ENCODE data around the gene PDLIM1. TPM values are rescaled to one million over a fixed set of nuclear protein-coding genes. Genes with fewer than 3 reads are reported as not detected.

The PDLIM1 gene
- total and polyA plus RNA-seq, 11 donors = 225 to 434 (median 330) TPM

- Histone ChIP-seq H3K4me3 (peak overlapping the region in 11 of 12 donors; percentile 2 to 100 (median 87)), H3K27ac (peak overlapping the region; percentile 83 to 99 (median 94)), H3K36me3 (peaks cover 0 to 3% (median 0%) of the 10 kb centered on the region in 9 donors), H3K9me3 (no peaks in the 10 kb centered on the region), H3K4me1 (peaks cover 6 to 64% (median 45%) of the 10 kb centered on the region in 12 donors), H3K27me3 (no peaks in the 10 kb centered on the region)
- ATAC-seq (peak in 2 of 4 donors; percentile 19 to 20), DNase-seq (no peak)
- intact Hi-C loops (cut with DNase I) = loop anchor here in 6 of 10 donors (2.0 to 5.0 kb wide), 4 partner anchors 40 to 49 kb away; no protein-coding TSS in a partner anchor
- 39 to 50% (median 39%) methylated on average over 1 of the region's 1 CpG for WGBS, 4 donors
- TF ChIP-seq POLR2A (IDR thresholded peaks at IDR 0.05) (no peak), CTCF (IDR thresholded peaks at IDR 0.05) (no peak)
These were observed 2.5 kb downstream of the PDLIM1 start for GRCh38 chr10:95288303-95288702.

DNA sequence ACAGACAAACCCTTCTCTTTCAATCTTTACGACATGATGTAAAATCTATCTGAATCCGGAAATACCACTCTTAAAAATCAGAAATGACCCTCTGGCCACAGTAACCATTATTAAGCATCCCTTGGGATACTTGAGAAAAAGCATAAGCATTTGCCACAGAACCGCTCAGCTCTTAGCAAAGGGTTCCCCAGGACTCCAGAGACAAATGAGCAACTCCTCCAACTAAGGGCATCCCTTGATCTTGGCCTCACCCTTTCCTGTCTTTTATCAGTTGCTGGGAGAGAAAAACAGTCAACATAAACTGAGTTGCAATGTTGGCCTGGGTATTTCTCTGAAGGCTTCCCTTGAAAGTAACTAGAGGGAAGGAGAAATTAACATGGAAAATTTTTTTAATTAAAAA lies 3.5 kb downstream of the PDLIM1 start:
- peak overlapping the region in 10 of 12 donors; percentile 1 to 98 (median 86) for H3K4me3 ChIP-seq
- ATAC-seq (peak in 3 of 4 donors; percentile 17 to 43 (median 35)), DNase-seq (no peak)
- peaks cover 0 to 8% (median 0%) of the 10 kb centered on the region in 9 donors for H3K36me3 ChIP-seq
- intact Hi-C loops (cut with DNase I) = loop anchor here in 4 of 10 donors (5.0 kb wide), 2 partner anchors 40 to 50 kb away; no protein-coding TSS in a partner anchor
- H3K4me1 ChIP-seq = peaks cover 6 to 68% (median 45%) of the 10 kb centered on the region in 12 donors
- 16 to 38% (median 21%) methylated on average over 3 of the region's 3 CpGs for WGBS, 4 donors
- H3K27ac ChIP-seq = peak overlapping the region; percentile 24 to 99 (median 94)
- H3K9me3 ChIP-seq = no peaks in the 10 kb centered on the region
- TF ChIP-seq CTCF (IDR thresholded peaks at IDR 0.05) (no peak), POLR2A (IDR thresholded peaks at IDR 0.05) (no peak)
- no peaks in the 10 kb centered on the region for H3K27me3 ChIP-seq

GRCh38 chr10:95286707-95287106 lies 4.1 kb downstream of the PDLIM1 start:
- peaks cover 6 to 74% (median 48%) of the 10 kb centered on the region in 12 donors for H3K4me1 ChIP-seq
- peak overlapping the region; percentile 24 to 99 (median 93) for H3K27ac ChIP-seq
- 0 to 53% (median 31%) methylated on average over 1 of the region's 1 CpG for WGBS, 4 donors
- peak overlapping the region in 7 of 12 donors; percentile 23 to 98 (median 86) for H3K4me3 ChIP-seq
- ATAC-seq = peak in 1 of 4 donors; percentile 29
- intact Hi-C loops (cut with DNase I) = loop anchor here in 4 of 10 donors (5.0 kb wide), 2 partner anchors 39 to 51 kb away; no protein-coding TSS in a partner anchor
- no peak for DNase-seq
- H3K9me3 ChIP-seq = no peaks in the 10 kb centered on the region
- H3K27me3 ChIP-seq = no peaks in the 10 kb centered on the region
- TF ChIP-seq POLR2A (IDR thresholded peaks at IDR 0.05) = no peak
- TF ChIP-seq CTCF (IDR thresholded peaks at IDR 0.05) = no peak
- peaks cover 0 to 10% (median 0%) of the 10 kb centered on the region in 9 donors for H3K36me3 ChIP-seq

DNA sequence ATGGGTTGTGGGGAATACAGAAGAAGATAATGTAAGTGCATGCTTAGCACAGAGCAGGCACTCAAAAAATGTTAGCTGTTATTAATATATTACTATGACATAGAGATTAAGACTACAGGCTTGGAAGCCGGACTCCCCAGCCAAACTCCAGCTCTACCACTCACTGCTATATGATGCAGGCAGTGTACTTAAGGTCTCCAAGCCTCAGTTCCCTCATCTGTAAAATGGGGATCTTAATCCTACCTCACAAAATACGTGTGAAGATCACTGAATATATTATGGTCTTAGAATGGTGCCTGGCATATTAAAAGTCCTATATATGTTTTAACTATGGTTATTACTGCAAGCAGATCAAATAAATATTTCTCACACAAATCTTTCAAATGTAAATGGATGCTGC lies 5.2 kb downstream of the PDLIM1 start:
- no peak for TF ChIP-seq CTCF (IDR thresholded peaks at IDR 0.05)
- no peak for TF ChIP-seq POLR2A (IDR thresholded peaks at IDR 0.05)
- ATAC-seq (no peak), DNase-seq (no peak)
- peaks cover 6 to 79% (median 54%) of the 10 kb centered on the region in 12 donors for H3K4me1 ChIP-seq
- H3K27me3 ChIP-seq = no peaks in the 10 kb centered on the region
- intact Hi-C loops (cut with DNase I) = loop anchor here in 4 of 10 donors (5.0 kb wide), 2 partner anchors 38 to 52 kb away; no protein-coding TSS in a partner anchor
- 60 to 80% (median 62%) methylated on average over 2 of the region's 2 CpGs for WGBS, 4 donors
- H3K27ac ChIP-seq = peak overlapping the region in 11 of 12 donors; percentile 11 to 99 (median 88)
- no peaks in the 10 kb centered on the region for H3K9me3 ChIP-seq
- H3K36me3 ChIP-seq = peaks cover 0 to 10% (median 0%) of the 10 kb centered on the region in 9 donors
- H3K4me3 ChIP-seq = no peak overlapping the region
